ENCODE data around the gene PLCH1.

Gene PLCH1

DNA sequence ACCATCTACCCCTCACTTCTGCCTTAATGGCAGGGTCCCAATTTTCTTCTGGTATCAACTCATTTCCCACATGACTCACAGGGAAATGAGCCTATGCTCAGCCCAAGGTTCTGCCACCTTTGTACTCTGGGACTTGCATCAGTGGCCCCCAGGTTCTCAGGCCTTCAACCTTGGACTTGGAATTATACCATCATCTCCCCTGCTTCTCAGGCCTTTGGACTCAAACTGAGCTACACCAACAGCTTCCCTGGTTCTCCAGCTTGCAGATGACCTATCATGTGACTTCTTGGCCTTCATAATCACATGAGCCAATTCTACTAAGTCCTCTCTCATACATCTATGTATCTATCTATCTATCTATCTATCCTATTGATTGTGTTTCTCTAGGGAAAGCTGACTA is 149.5 kb downstream of the PLCH1 start:
- Mint-ChIP-seq H3K27ac (no peak overlapping the region), H3K36me3 (no peaks in the 10 kb centered on the region), H3K9me3 (no peaks in the 10 kb centered on the region), H3K4me1 (no peaks in the 10 kb centered on the region), H3K4me3 (no peak overlapping the region), H3K27me3 (no peaks in the 10 kb centered on the region)
- no peak for ATAC-seq

DNA sequence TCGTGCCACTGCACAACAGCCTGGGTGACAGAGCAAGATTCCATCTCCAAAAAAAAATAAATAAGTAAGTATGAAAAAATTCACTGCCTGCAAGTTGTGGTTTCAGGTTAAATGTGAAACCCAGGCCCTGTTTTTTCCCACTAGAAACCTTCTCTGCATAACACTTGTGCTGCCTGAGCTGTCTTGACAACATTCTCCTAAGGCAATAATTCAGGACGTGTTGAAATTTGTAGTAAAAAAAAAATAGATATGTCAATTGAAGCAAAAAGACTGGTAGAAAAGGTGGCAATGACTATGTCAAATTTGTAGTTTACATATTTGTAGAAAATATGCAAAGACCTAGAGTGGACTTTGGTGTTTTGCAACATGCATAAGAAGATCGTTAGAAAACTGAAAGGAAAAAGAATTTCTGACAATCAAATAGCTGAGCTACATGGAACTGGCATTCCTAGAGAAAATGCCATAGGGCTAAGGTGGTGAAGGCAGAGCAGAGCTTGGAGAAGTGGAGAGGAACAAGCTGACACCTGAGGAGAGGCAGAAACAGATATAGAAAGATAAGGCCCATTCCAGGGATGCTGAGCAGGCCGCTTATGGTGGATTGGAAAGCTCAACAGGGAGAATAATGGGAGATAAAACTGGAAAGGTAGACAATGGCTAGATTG is 150.2 kb downstream of the PLCH1 start:
- no peak for ATAC-seq
- Mint-ChIP-seq H3K4me1 (no peaks in the 10 kb centered on the region), H3K27me3 (no peaks in the 10 kb centered on the region), H3K9me3 (no peaks in the 10 kb centered on the region), H3K27ac (no peak overlapping the region), H3K36me3 (no peaks in the 10 kb centered on the region), H3K4me3 (no peak overlapping the region)

DNA sequence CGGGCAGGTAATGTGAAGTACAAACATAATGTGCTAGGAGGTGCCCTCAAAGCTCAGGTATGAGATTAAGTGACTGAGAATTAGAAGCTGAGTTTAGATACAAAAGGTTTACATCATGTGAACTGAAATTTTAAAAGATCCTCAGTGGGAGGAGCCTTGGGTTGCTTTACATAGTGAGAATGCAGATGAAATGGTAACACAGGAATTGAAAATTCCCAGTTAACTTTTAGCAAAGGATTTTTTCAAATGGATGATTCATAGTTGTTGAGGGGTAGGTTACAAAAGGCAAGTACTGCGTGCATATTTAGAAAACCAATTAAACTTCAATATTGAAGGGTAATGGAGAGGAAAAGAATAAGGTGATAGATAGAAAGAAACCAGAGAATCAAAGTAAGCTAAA is 157.3 kb downstream of the PLCH1 start:
- Mint-ChIP-seq H3K9me3 (no peaks in the 10 kb centered on the region), H3K4me1 (no peaks in the 10 kb centered on the region), H3K27me3 (no peaks in the 10 kb centered on the region), H3K36me3 (no peaks in the 10 kb centered on the region), H3K4me3 (no peak overlapping the region), H3K27ac (no peak overlapping the region)
- no peak for ATAC-seq

DNA sequence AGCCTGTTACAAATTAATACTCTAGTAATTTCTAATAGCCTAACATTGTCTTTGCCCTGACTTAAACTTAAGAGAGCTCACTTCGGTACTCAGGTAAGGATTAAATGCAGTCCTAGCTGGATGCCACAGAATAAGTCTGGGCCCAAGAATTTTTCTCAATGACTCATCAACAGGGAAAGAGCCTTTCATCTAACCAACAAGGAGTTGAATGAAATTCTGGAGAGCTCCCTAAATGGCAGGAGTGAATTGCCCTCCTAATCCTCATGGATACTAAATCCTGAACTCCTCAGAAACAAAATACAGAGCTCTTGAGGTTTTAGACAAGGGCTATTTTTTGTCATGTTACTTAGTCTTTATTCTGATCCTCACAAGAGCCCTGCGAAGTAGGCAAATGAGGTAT is 159.5 kb downstream of the PLCH1 start:
- no peak overlapping the region for H3K4me3 Mint-ChIP-seq
- no peak for ATAC-seq

GRCh38 chr3:155581579-155581978 is 163.3 kb downstream of the PLCH1 start:
- ATAC-seq = no peak
- no peaks in the 10 kb centered on the region for H3K4me1 Mint-ChIP-seq
- H3K36me3 Mint-ChIP-seq = no peaks in the 10 kb centered on the region
- H3K27ac Mint-ChIP-seq = no peak overlapping the region
- H3K9me3 Mint-ChIP-seq = no peaks in the 10 kb centered on the region
- no peaks in the 10 kb centered on the region for H3K27me3 Mint-ChIP-seq
- no peak overlapping the region for H3K4me3 Mint-ChIP-seq

More for the DNA sequence above, 159.5 kb downstream of the PLCH1 start:
- Mint-ChIP-seq H3K9me3 (no peaks in the 10 kb centered on the region), H3K27ac (no peak overlapping the region), H3K36me3 (no peaks in the 10 kb centered on the region), H3K27me3 (no peaks in the 10 kb centered on the region), H3K4me1 (no peaks in the 10 kb centered on the region)

DNA sequence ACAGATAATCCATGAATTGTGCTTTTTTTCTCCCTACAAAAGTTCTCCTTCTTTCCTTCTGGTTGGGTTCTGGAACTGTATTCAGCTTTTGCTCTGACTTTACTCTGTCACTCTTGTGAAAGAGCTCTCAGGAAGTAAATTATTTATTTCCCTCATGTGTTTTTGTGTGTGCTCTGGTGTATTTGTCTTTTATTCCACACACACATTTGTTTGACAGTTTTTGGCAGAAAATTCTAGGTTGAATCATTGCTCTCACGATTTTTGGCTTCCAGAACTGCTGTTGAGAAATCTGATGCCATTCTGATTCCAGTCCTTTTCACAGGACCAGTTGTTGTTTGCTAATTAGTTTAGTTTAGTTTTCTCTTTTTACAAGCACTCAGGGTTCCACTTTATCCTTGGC is 172.8 kb downstream of the PLCH1 start:
- no peak for ATAC-seq
- Mint-ChIP-seq H3K9me3 (no peaks in the 10 kb centered on the region), H3K27me3 (no peaks in the 10 kb centered on the region)

DNA sequence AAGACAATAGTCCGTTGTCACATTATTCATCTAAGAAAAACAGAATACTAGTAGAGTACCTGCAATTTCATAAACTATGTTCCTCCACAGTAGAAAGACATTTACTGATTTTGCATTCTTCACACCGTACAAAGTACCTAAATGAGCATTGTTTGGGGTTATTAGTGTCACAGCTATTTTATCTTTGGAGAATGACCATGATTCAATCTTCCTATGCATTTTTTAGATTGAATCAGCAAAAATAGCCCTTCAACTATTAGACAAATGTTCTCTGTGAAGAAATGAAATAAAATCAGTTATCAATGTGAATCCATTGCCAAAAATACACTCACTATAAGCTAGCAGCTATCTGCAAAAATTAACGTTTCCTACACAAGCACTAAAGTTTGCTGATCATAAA is 176.6 kb downstream of the PLCH1 start:
- Mint-ChIP-seq H3K9me3 (no peaks in the 10 kb centered on the region), H3K36me3 (no peaks in the 10 kb centered on the region), H3K27ac (no peak overlapping the region), H3K4me1 (no peaks in the 10 kb centered on the region), H3K4me3 (no peak overlapping the region), H3K27me3 (no peaks in the 10 kb centered on the region)
- ATAC-seq = no peak

More for the DNA sequence above, 172.8 kb downstream of the PLCH1 start:
- Mint-ChIP-seq H3K36me3 (no peaks in the 10 kb centered on the region), H3K4me1 (no peaks in the 10 kb centered on the region), H3K4me3 (no peak overlapping the region), H3K27ac (no peak overlapping the region)

DNA sequence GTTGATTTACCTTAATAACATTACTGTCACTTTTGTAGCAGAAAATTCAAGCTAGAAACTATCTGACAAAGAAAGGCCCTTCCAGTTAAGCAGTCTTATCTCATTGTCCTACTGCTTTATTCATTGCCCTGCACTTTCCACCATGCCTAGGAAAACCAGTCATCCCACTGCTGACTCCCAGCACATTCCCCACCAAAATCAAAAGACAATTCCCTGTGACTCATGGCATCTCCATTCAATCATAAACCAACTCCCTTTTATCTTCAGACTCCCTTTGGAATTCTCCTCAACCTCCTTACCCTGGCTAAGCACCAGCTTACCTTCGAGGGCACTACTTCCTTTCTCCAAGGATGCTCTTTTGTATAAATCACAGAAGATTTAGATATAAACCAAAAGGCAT is 184.3 kb downstream of the PLCH1 start:
- Mint-ChIP-seq H3K27me3 (no peaks in the 10 kb centered on the region), H3K9me3 (no peaks in the 10 kb centered on the region), H3K36me3 (no peaks in the 10 kb centered on the region), H3K4me1 (no peaks in the 10 kb centered on the region), H3K4me3 (no peak overlapping the region), H3K27ac (no peak overlapping the region)
- ATAC-seq = no peak

DNA sequence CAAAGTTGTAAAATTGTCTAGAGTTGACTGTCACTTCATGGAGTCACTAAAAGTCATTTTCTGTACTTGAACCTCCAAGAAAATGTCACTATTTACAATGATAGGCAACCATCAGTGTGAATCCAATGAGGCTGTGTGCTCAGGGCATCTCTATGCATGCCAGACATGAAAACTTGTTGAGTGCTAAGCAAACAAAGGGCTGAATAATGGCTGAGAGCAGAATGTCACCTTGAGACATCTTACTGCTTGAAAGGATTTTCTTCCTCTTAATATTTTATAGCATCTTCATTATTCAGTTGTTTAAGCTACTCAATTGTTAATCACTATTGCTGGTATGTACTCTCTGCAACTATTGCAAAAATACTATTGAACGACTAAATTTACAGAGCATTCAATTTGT is 184.7 kb downstream of the PLCH1 start:
- Mint-ChIP-seq H3K36me3 (no peaks in the 10 kb centered on the region), H3K4me1 (no peaks in the 10 kb centered on the region), H3K27ac (no peak overlapping the region), H3K4me3 (no peak overlapping the region), H3K9me3 (no peaks in the 10 kb centered on the region), H3K27me3 (no peaks in the 10 kb centered on the region)
- no peak for ATAC-seq

- H3K27me3 Mint-ChIP-seq = no peaks in the 10 kb centered on the region
- H3K36me3 Mint-ChIP-seq = no peaks in the 10 kb centered on the region
- no peak for ATAC-seq
- no peaks in the 10 kb centered on the region for H3K9me3 Mint-ChIP-seq
- H3K27ac Mint-ChIP-seq = no peak overlapping the region
- no peak overlapping the region for H3K4me3 Mint-ChIP-seq
- no peaks in the 10 kb centered on the region for H3K4me1 Mint-ChIP-seq
Measured at GRCh38 chr3:155556531-155556930, 188.3 kb downstream of the PLCH1 start.

- no peaks in the 10 kb centered on the region for H3K9me3 Mint-ChIP-seq
- ATAC-seq = no peak
- H3K36me3 Mint-ChIP-seq = no peaks in the 10 kb centered on the region
- no peak overlapping the region for H3K27ac Mint-ChIP-seq
- no peaks in the 10 kb centered on the region for H3K27me3 Mint-ChIP-seq
- no peak overlapping the region for H3K4me3 Mint-ChIP-seq
- H3K4me1 Mint-ChIP-seq = no peaks in the 10 kb centered on the region
Measured at GRCh38 chr3:155555479-155556060, 189.3 kb downstream of the PLCH1 start.

GRCh38 chr3:155554777-155555451 is 190.0 kb downstream of the PLCH1 start:
- no peaks in the 10 kb centered on the region for H3K4me1 Mint-ChIP-seq
- H3K27ac Mint-ChIP-seq = no peak overlapping the region
- no peaks in the 10 kb centered on the region for H3K27me3 Mint-ChIP-seq
- H3K4me3 Mint-ChIP-seq = no peak overlapping the region
- H3K36me3 Mint-ChIP-seq = no peaks in the 10 kb centered on the region
- no peaks in the 10 kb centered on the region for H3K9me3 Mint-ChIP-seq
- peak; percentile 61 for ATAC-seq

GRCh38 chr3:155553780-155554179 is 191.1 kb downstream of the PLCH1 start:
- Mint-ChIP-seq H3K36me3 (no peaks in the 10 kb centered on the region), H3K9me3 (no peaks in the 10 kb centered on the region), H3K27me3 (no peaks in the 10 kb centered on the region), H3K4me3 (no peak overlapping the region), H3K27ac (no peak overlapping the region), H3K4me1 (peaks cover 10% of the 10 kb centered on the region)
- ATAC-seq = peak; percentile 29

DNA sequence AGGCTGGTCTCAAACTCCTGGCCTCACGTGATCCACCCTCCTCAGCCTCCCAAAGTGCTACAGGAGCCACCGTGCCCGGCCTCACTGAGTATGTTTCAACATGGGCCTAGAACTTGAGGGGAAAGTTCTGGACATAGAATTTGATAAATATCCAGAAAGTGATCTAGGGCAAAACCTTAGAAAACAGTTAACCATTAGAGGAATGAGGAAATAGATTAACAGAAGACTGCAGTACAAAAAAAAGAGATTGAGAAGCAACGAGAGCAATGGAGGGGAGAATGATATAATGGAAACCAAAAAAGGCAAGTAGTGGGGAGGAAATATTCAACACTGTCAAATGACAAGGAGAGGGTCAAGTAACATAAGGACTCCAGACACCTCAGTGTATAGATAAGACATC is 191.5 kb downstream of the PLCH1 start:
- Mint-ChIP-seq H3K36me3 (no peaks in the 10 kb centered on the region), H3K4me1 (peaks cover 13% of the 10 kb centered on the region), H3K27ac (no peak overlapping the region), H3K9me3 (no peaks in the 10 kb centered on the region), H3K27me3 (no peaks in the 10 kb centered on the region), H3K4me3 (no peak overlapping the region)
- ATAC-seq = no peak

DNA sequence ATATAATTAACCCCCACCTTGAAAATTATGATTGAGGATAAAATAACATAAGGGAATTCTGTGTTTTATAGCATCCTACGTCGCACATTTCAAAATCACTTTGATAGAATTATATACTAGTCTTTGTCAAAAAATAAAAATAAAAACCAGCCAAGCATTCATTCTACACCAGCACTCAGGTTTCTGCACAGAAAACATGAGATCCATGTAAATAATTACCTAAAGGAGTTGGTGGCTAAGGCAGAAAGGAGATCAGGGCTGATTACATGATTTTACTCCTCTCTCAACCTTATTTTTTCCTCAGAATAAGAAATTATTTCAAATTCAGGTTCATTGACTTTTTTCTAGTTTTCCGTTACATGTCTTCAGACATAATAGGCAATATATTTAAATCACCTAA is 194.5 kb downstream of the PLCH1 start:
- Mint-ChIP-seq H3K9me3 (no peaks in the 10 kb centered on the region), H3K27me3 (no peaks in the 10 kb centered on the region), H3K4me1 (peaks cover 13% of the 10 kb centered on the region), H3K27ac (no peak overlapping the region), H3K36me3 (no peaks in the 10 kb centered on the region), H3K4me3 (no peak overlapping the region)
- no peak for ATAC-seq

DNA sequence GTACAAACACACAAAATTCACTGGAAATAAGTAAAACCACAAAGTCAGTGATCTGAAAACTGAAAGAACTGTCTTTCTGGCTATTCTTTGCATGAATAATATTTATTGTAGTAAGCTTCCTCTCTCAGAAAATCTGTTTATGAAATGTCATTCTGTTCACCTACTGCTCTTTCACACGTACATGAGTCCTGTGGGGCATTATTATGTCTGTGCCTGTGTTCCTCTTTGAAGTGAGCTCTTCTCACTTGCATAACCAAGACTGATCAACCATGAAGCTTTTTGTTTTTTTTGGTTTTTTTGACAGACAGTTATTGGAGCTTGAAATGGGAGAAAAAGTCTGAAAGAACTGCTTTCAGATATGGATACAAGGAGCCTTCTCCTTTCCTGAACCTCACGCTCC is 195.8 kb downstream of the PLCH1 start:
- Mint-ChIP-seq H3K4me1 (peaks cover 13% of the 10 kb centered on the region), H3K27ac (no peak overlapping the region), H3K27me3 (no peaks in the 10 kb centered on the region), H3K9me3 (no peaks in the 10 kb centered on the region), H3K36me3 (no peaks in the 10 kb centered on the region), H3K4me3 (no peak overlapping the region)
- ATAC-seq = peak; percentile 94
